Endothelial cell of umbilical vein (primary cell): ENCODE measurements around the gene RPL31. TPM values are rescaled to one million over a fixed set of nuclear protein-coding genes. Genes with fewer than 3 reads are reported as not detected.

Source experiments
- BruUV-seq: library from RNA; stranded (reverse); fragments of 400-500 nt; replicated peaks from 2 replicates; lab custom pipeline; 2021; lab: Mats Ljungman, UMichigan
- CTCF ChIA-PET: fragments of 300-600, 350-600 bp; sonication (Branson Sonifier 250); formaldehyde crosslinking; loops from one replicate; lab custom pipeline; 2021; ENCODE audit warnings: antibody characterized with exemption, inconsistent platforms; lab: Charles Lee
- POLR2A ChIA-PET: fragments of 300-600, 350-600 bp; sonication (Branson Sonifier 250); formaldehyde crosslinking; loops from one replicate; lab custom pipeline; 2021; ENCODE audit warnings: antibody characterized with exemption, inconsistent platforms; lab: Charles Lee
- DNase-seq: peaks from one replicate; pipeline ENCODE4 v3.0.0-alpha.2; 2011; ENCODE audit warnings: low read depth, low spot score
- FAIRE-seq: peaks from 2 replicates; lab custom pipeline; 2011; peaks lifted over from hg19 to GRCh38; lab: Jason Lieb, UNC
- H2AFZ ChIP-seq: 2 replicates; pipeline ENCODE4 v1.6.0; 2012; ENCODE audit warnings: low read depth, low read length, control low read depth, inconsistent platforms
- H3K27ac ChIP-seq: 2 replicates; pipeline ENCODE4 v1.5.1; 2011; ENCODE audit warnings: low read depth, mild to moderate bottlenecking, control low read depth, low read length, moderate library complexity; ENCODE audit not compliant: insufficient read depth
- H3K27me3 ChIP-seq, 2 experiments: 2 replicates each; pipeline versions ENCODE4 v1.6.0 to v1.6.1; 2011; ENCODE audit warnings: low read length in 2 of 2, mixed read lengths in 1 of 2; ENCODE audit not compliant: control insufficient read depth in 2 of 2, insufficient read depth in 2 of 2
- H3K36me3 ChIP-seq, 2 experiments: 2 replicates in 1 of 2; 3 replicates in 1 of 2; pipeline ENCODE4 v1.5.1; 2011; ENCODE audit warnings: low read length in 2 of 2, mild to moderate bottlenecking in 1 of 2, moderate library complexity in 1 of 2; ENCODE audit not compliant: control insufficient read depth in 2 of 2, insufficient read depth in 2 of 2; ENCODE audit errors: extremely low read depth in 1 of 2
- H3K4me1 ChIP-seq: 3 replicates; pipeline ENCODE4 v1.5.1; 2011; ENCODE audit warnings: mild to moderate bottlenecking, low read length; ENCODE audit not compliant: control insufficient read depth, insufficient read depth; ENCODE audit errors: extremely low read depth
- H3K4me2 ChIP-seq: 2 replicates; pipeline ENCODE4 v1.6.1; 2011; ENCODE audit warnings: low read length, control low read depth, mixed read lengths; ENCODE audit not compliant: insufficient read depth
- H3K4me3 ChIP-seq, 3 experiments: fragments of 200-600 bp in 1 of 3; sonication (generic), shearing (Covaris generic) in 1 of 3; replicated peaks in 1 of 3; 2 replicates each; pipeline ENCODE4 v1.5.1; 2011 to 2016; ENCODE audit warnings: control low read depth in 3 of 3, low read length in 3 of 3, mild to moderate bottlenecking in 2 of 3, inconsistent platforms in 1 of 3, low read depth in 1 of 3, moderate library complexity in 1 of 3; ENCODE audit not compliant: insufficient read depth in 1 of 3
- H3K79me2 ChIP-seq: 2 replicates; pipeline ENCODE4 v1.6.0; 2012; ENCODE audit warnings: low read length, inconsistent platforms; ENCODE audit not compliant: control insufficient read depth, insufficient read depth
- H3K9ac ChIP-seq: replicated peaks from 2 replicates; pipeline ENCODE3; 2011; ENCODE audit warnings: low read length, control low read depth; ENCODE audit not compliant: insufficient read depth; ENCODE audit errors: extremely low read depth
- H3K9me1 ChIP-seq: replicated peaks from 3 replicates; pipeline ENCODE4 v1.6.0; 2011; ENCODE audit warnings: mild to moderate bottlenecking, low read length; ENCODE audit not compliant: control insufficient read depth, insufficient read depth; ENCODE audit errors: extremely low read depth
- H3K9me3 ChIP-seq: replicated peaks from 2 replicates; pipeline ENCODE4 v1.5.1; 2012; ENCODE audit warnings: low read length, inconsistent platforms; ENCODE audit not compliant: control insufficient read depth, insufficient read depth
- H4K20me1 ChIP-seq: replicated peaks from 2 replicates; pipeline ENCODE3; 2011; ENCODE audit warnings: mild to moderate bottlenecking, low read length; ENCODE audit not compliant: control insufficient read depth, insufficient read depth; ENCODE audit errors: extremely low read depth
- FOS ChIP-seq: IDR thresholded peaks from 2 replicates; pipeline ENCODE4 v1.6.1; 2011; ENCODE audit warnings: mild to moderate bottlenecking, low read length, moderate library complexity, borderline replicate concordance; ENCODE audit not compliant: insufficient read depth
- GATA2 ChIP-seq: IDR thresholded peaks from 2 replicates; pipeline ENCODE4 v1.7.0; 2011; ENCODE audit warnings: low read depth, mild to moderate bottlenecking, moderate library complexity, mixed read lengths, low read length; ENCODE audit not compliant: insufficient read length, insufficient read depth
- MYC ChIP-seq: IDR thresholded peaks from one replicate; pipeline ENCODE4 v1.6.1; 2011; ENCODE audit warnings: mild to moderate bottlenecking, low read depth, low read length
- POLR2A ChIP-seq: IDR thresholded peaks from 2 replicates; pipeline ENCODE4 v1.6.1; 2012; ENCODE audit warnings: low read depth, mild to moderate bottlenecking, control low read depth, low read length
- POLR2AphosphoS5 ChIP-seq: IDR thresholded peaks from 2 replicates; pipeline ENCODE4 v1.6.1; 2012; ENCODE audit warnings: low read depth, mild to moderate bottlenecking, control low read depth, low read length, moderate library complexity; ENCODE audit not compliant: insufficient read depth
- dilution Hi-C: fragments of 300-500 bp; cut with MboI; formaldehyde crosslinking; loops from one replicate; pipeline ENCODE4 v1.15.0; 2019; ENCODE audit warnings: low sequenced_read_pairs; ENCODE audit not compliant: extremely low pct_ligation_motif_present
- intact Hi-C: fragments of 100-400 bp; cut with micrococcal nuclease; formaldehyde crosslinking; loops from one replicate; pipeline ENCODE4 v1.10.0; 2022
- polyA plus RNA-seq, 4 experiments: library from polyadenylated mRNA; depleted of rRNA in 3 of 4; stranded (reverse) in 3 of 4; unstranded in 1 of 4; fragments of >200 nt; gene quantifications; 2 replicates each; pipeline versions ENCODE4 v1.2.1 to v1.2.3, GENCODE V29; 2011 to 2012; ENCODE audit warnings: missing spikeins in 1 of 4
- total RNA-seq: library from RNA; stranded (reverse); gene quantifications from 2 replicates; pipeline ENCODE4 v1.2.3, GENCODE V29; 2021
- TF ChIP-seq, protein P1 (sequence below), 2 donors: IDR thresholded peaks; 1 replicate in 1 of 2; 2 replicates in 1 of 2; pipeline ENCODE4 v1.5.1; 2011; ENCODE audit warnings: low read length in 2 of 2, mild to moderate bottlenecking in 2 of 2, moderate library complexity in 2 of 2, control low read depth in 1 of 2, inconsistent platforms in 1 of 2, low read depth in 1 of 2; ENCODE audit not compliant: insufficient read depth in 1 of 2; ENCODE audit errors: extremely low read depth in 1 of 2
- TF ChIP-seq, protein P2 (sequence below): IDR thresholded peaks from 2 replicates; pipeline ENCODE4 v1.6.1; 2011; ENCODE audit not compliant: insufficient read depth, insufficient read length

RPL31 gene
- total and polyA plus RNA-seq, 2 donors (not counting 3 experiments of a cell fraction or from before 2014, with no cell fraction given): 1,137 to 1,355 TPM

DNA sequence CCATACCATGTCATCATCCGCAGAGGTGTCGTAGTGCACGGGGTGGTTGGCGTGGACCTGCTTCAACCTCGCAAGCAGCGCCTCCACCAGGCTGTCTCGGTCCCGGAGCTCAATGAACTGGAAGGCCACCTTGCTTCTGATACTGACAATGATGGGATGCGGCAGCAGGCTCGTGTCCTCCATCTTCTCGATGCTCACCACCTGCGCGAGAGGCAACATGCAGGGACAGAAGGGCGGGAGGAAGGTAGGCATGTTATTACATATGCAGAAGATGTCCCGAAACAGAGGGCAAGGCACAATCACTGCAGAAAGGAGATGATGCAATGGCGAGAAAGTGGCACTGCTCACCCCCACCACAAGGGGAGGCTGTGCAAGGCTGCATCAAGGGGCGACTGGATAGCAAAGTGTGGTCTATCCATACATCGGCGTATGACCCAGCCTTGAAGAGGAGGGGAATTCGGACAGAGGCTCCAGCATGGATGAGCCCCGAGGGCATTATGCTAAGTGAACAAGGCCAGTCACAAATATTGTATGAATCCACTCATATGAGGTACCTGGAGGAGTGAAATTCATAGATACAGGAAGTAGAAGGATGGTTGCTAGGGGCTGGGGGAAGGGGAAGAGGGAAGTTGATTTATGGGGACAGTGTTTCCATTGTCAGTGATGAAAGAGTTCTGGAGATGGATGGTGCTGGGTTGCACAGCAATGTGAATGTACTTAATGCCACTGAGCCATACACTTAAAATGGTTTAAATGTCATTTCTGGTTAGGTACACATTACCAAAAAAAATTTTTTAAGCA is 36.6 kb downstream of the RPL31 start:
- no peaks in the 10 kb centered on the region for H4K20me1 ChIP-seq
- H3K79me2 ChIP-seq: no peaks in the 10 kb centered on the region
- H3K4me3 ChIP-seq: no peak overlapping the region
- DNase-seq (peak; percentile 29), FAIRE-seq (no peak)
- H3K9ac ChIP-seq: no peak overlapping the region
- ChIA-PET POLR2A (no interaction called here), CTCF (interaction anchor here (1.0 to 5.5 kb wide), 7 partner anchors 8 to 166 kb away, joined by 3 to 210 read pairs (median 5); partner anchors contain the start of gene TBC1D8)
- no peaks in the 10 kb centered on the region for H3K27me3 ChIP-seq
- H3K9me1 ChIP-seq: no peaks in the 10 kb centered on the region
- H3K9me3 ChIP-seq: no peaks in the 10 kb centered on the region
- intact Hi-C loops: no loop called here
- no TSS peak for BruUV-seq
- no peak overlapping the region for H3K4me2 ChIP-seq
- dilution Hi-C loops: loop anchor here (25.0 kb wide), 1 partner anchor 174 kb away; no protein-coding TSS in a partner anchor
- TF ChIP-seq FOS: no peak
- TF ChIP-seq, protein P1, sequence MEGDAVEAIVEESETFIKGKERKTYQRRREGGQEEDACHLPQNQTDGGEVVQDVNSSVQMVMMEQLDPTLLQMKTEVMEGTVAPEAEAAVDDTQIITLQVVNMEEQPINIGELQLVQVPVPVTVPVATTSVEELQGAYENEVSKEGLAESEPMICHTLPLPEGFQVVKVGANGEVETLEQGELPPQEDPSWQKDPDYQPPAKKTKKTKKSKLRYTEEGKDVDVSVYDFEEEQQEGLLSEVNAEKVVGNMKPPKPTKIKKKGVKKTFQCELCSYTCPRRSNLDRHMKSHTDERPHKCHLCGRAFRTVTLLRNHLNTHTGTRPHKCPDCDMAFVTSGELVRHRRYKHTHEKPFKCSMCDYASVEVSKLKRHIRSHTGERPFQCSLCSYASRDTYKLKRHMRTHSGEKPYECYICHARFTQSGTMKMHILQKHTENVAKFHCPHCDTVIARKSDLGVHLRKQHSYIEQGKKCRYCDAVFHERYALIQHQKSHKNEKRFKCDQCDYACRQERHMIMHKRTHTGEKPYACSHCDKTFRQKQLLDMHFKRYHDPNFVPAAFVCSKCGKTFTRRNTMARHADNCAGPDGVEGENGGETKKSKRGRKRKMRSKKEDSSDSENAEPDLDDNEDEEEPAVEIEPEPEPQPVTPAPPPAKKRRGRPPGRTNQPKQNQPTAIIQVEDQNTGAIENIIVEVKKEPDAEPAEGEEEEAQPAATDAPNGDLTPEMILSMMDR (IDR thresholded peaks at IDR 0.05; ENCODE audit: extremely low read depth in 1 of 2, insufficient read depth in 1 of 2, low read depth in 1 of 2, low read length in 2 of 2): peak; percentile 58 to 70
- TF ChIP-seq POLR2A: no peak
- no peak for TF ChIP-seq POLR2AphosphoS5
- TF ChIP-seq, protein P2, sequence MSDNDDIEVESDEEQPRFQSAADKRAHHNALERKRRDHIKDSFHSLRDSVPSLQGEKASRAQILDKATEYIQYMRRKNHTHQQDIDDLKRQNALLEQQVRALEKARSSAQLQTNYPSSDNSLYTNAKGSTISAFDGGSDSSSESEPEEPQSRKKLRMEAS: no peak
- TF ChIP-seq MYC: no peak
- no peak for TF ChIP-seq GATA2
- no peaks in the 10 kb centered on the region for H3K4me1 ChIP-seq
- no peak overlapping the region for H3K27ac ChIP-seq
- H3K36me3 ChIP-seq: peaks cover 14 to 19% of the 10 kb centered on the region in 2 experiments
- H2AFZ ChIP-seq: no peak overlapping the region
